ENCODE results near the gene C1orf210. TPM values are rescaled to one million over a fixed set of nuclear protein-coding genes. Genes with fewer than 3 reads are reported as not detected.

C1orf210 gene
- total RNA-seq, 6 donors from 2014 or later, result 12.5 to 38.3 (median 27.1) TPM

- DNase-seq, result no peak
- no peaks in the 10 kb centered on the region for H3K9me3 ChIP-seq
- 88 to 93% methylated on average over 1 of the region's 1 CpG for WGBS, 2 donors
- H3K27ac ChIP-seq, result no peak overlapping the region
- H3K27me3 ChIP-seq, result no peaks in the 10 kb centered on the region
- no peak for ATAC-seq (ENCODE audit: low FRiP score in 2 of 2)
- no peaks in the 10 kb centered on the region for H3K36me3 ChIP-seq
- H3K4me1 ChIP-seq, result peaks cover 0 to 10% (median 3%) of the 10 kb centered on the region in 4 donors
- H3K4me3 ChIP-seq, result no peak overlapping the region
- TF ChIP-seq POLR2A (IDR thresholded peaks at IDR 0.05), result no peak
- no peak for TF ChIP-seq EP300 (IDR thresholded peaks at IDR 0.05)
- TF ChIP-seq, protein P1, sequence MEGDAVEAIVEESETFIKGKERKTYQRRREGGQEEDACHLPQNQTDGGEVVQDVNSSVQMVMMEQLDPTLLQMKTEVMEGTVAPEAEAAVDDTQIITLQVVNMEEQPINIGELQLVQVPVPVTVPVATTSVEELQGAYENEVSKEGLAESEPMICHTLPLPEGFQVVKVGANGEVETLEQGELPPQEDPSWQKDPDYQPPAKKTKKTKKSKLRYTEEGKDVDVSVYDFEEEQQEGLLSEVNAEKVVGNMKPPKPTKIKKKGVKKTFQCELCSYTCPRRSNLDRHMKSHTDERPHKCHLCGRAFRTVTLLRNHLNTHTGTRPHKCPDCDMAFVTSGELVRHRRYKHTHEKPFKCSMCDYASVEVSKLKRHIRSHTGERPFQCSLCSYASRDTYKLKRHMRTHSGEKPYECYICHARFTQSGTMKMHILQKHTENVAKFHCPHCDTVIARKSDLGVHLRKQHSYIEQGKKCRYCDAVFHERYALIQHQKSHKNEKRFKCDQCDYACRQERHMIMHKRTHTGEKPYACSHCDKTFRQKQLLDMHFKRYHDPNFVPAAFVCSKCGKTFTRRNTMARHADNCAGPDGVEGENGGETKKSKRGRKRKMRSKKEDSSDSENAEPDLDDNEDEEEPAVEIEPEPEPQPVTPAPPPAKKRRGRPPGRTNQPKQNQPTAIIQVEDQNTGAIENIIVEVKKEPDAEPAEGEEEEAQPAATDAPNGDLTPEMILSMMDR (IDR thresholded peaks at IDR 0.05), result no peak
- TF ChIP-seq POLR2AphosphoS5 (IDR thresholded peaks at IDR 0.05), result no peak
Measured at GRCh38 chr1:43252225-43252624, 33.2 kb downstream of the C1orf210 start.

GRCh38 chr1:43251024-43251423 is 34.4 kb downstream of the C1orf210 start:
- Histone ChIP-seq H3K36me3 (no peaks in the 10 kb centered on the region), H3K27me3 (no peaks in the 10 kb centered on the region), H3K4me3 (no peak overlapping the region), H3K27ac (no peak overlapping the region), H3K9me3 (no peaks in the 10 kb centered on the region), H3K4me1 (peaks cover 0 to 2% (median 0%) of the 10 kb centered on the region in 4 donors)
- ATAC-seq (ENCODE audit: low FRiP score in 2 of 2), result no peak
- 89 to 94% methylated on average over 5 of the region's 5 CpGs for WGBS, 2 donors
- DNase-seq, result no peak
- TF ChIP-seq, protein P1 (IDR thresholded peaks at IDR 0.05), result no peak
- no peak for TF ChIP-seq POLR2A (IDR thresholded peaks at IDR 0.05)
- TF ChIP-seq POLR2AphosphoS5 (IDR thresholded peaks at IDR 0.05), result no peak
- TF ChIP-seq EP300 (IDR thresholded peaks at IDR 0.05), result no peak

- 85 to 93% methylated on average over 3 of the region's 3 CpGs for WGBS, 2 donors
- H3K27me3 ChIP-seq, result no peaks in the 10 kb centered on the region
- no peak for TF ChIP-seq POLR2AphosphoS5 (IDR thresholded peaks at IDR 0.05)
- TF ChIP-seq POLR2A (IDR thresholded peaks at IDR 0.05), result no peak
- TF ChIP-seq, protein P1 (IDR thresholded peaks at IDR 0.05), result no peak
- no peaks in the 10 kb centered on the region for H3K4me1 ChIP-seq
- no peaks in the 10 kb centered on the region for H3K9me3 ChIP-seq
- DNase-seq, result no peak
- no peak for ATAC-seq (ENCODE audit: low FRiP score in 2 of 2)
- H3K27ac ChIP-seq, result no peak overlapping the region
- H3K36me3 ChIP-seq, result no peaks in the 10 kb centered on the region
- H3K4me3 ChIP-seq, result no peak overlapping the region
Measured at GRCh38 chr1:43250351-43250761, 35.0 kb downstream of the C1orf210 start.

- no peaks in the 10 kb centered on the region for H3K4me1 ChIP-seq
- no peaks in the 10 kb centered on the region for H3K27me3 ChIP-seq
- no peak overlapping the region for H3K4me3 ChIP-seq
- H3K9me3 ChIP-seq, result no peaks in the 10 kb centered on the region
- WGBS, 2 donors, result 79 to 86% methylated on average over 6 of the region's 6 CpGs
- DNase-seq (no peak), ATAC-seq (ENCODE audit: low FRiP score in 2 of 2) (no peak)
- no peak for TF ChIP-seq EP300 (IDR thresholded peaks at IDR 0.05)
- TF ChIP-seq POLR2AphosphoS5 (IDR thresholded peaks at IDR 0.05), result no peak
- TF ChIP-seq POLR2A (IDR thresholded peaks at IDR 0.05), result no peak
- TF ChIP-seq, protein P1 (IDR thresholded peaks at IDR 0.05), result no peak
- H3K27ac ChIP-seq, result no peak overlapping the region
- H3K36me3 ChIP-seq, result no peaks in the 10 kb centered on the region
Measured at GRCh38 chr1:43247256-43247921, 38.0 kb downstream of the C1orf210 start.
